Brain (organoid and tissue), 1 donor: ENCODE measurements around the gene TTLL7. TPM values are rescaled to one million over a fixed set of nuclear protein-coding genes. Genes with fewer than 3 reads are reported as not detected.

Source experiments
- polyA plus RNA-seq: library from polyadenylated mRNA; stranded (reverse); fragments of 350-450 nt; fragmentation: Illumina TruSeq; extraction: RNeasy Lipid Tissue Mini Kit (QIAGEN cat#74804); gene quantifications from one replicate; pipeline ENCODE4 v1.2.3, GENCODE V29; 2015; ENCODE audit warnings: low read depth, low replicate concordance; ENCODE audit not compliant: insufficient read depth

TTLL7 gene
- polyA plus RNA-seq, 1 donor from 2014 or later, result 7.9 TPM

Other genes starting within 250 kb of the TTLL7 start
- gene PRKACB, start 145.1 kb upstream of the TTLL7 start, polyA plus RNA-seq, result 25.4 TPM